Fibroblast of peridontal ligament (primary cell): ENCODE measurements around the gene GCSH.
"Not testable (repeated sequence)": the region's sequence is repeated elsewhere in the genome, so short reads cannot be mapped to it uniquely, and the experiment has no call there.

Experiments used
- DNase-seq: peaks from one replicate; pipeline ENCODE4 v3.0.0-alpha.2; 2010; ENCODE audit errors: extremely low read depth

Gene GCSH

GRCh38 chr16:81095953-81096714, at the start of gene GCSH:
Gene GCSH (minus strand): TSS chr16:81096395. CDS start chr16:81096278, 117 bp downstream.
- DNase-seq: peak; percentile 96

DNA sequence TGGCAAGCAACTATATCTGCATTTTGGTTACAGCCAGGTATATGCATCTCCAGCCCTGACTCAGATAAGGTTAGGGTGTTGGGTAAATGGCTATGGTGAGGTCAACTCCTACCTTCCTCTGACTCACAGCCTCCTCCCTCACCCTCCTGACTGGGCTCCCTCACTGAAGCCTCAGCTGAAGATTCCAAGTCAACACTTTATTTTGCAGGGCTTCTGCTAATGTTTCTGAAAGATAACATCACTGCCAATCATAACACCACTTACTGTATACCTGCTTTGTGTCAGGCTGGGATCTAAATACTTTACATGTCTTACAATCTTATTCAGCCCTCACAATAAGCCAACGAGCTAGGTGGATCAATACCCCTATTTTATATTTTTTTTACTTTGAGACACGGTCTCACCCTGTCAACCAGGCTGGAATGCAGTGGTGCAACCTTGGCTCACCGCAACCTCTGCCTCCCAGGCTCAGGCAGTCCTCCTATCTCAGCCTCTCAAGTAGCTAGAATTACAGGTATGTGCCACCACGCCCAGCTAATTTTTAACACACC, 47.8 kb upstream of the GCSH start:
- DNase-seq: no peak

DNA sequence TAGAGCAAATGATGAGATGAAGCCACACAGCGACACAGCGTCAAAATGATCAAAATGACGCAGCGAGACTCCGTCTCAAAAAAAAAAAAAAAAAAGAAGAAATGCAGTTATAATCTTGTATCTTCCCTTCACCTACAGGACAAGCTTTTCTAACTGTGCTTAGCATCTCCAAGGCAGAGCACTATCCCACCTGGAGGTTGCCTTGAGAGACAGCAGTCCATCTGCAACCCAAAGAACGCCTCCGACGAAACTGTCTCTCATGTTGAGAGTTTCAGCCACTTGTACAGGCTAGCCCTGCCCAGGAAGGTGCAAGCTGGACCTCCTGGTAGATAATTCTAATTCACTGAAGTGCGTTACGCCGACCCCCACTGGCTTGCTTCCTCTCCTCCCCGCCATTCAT, 46.7 kb upstream of the GCSH start:
- no peak for DNase-seq

DNA sequence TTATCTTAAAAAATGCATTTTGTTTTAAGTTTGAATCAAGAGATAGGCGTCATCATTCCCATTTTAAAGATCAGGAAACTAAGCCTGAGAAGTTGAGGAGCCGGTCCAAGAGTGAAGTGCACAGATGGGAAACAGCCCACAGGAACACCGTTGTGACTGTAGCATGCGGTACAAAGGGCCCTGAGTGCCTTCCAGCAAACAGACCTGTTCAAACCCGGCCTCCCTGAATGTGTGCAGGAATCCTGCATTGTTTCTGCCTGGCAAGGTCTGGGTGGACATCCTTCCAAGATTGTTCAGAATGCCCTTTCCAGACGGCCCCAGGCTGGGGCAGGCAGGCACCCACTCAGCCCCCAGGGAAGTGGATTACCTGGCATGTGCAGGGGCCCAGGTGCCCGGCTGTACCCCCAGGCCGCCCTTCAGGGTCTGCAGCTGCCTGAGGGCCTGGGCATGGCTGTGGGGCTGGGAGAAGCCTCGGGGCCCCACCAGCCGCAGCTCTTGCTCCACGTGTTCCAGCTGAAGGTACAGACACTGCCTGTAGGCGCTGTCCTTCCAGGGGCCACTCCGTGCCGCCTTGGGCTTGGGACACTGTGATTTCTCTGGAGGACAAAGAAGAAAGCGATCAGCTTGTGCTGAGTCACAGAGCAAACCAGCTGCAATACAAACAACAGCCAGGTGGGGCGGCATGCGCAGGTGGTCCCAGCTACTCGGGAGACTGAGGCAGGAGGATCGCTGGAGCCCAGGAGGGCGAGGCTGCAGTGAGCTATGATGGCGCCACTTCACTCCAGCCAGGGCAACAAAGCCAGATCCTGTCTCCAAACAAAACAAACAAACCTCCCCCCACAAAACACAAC, 45.0 kb upstream of the GCSH start:
- DNase-seq: no peak

GRCh38 chr16:81138831-81139557, 42.8 kb upstream of the GCSH start:
- peak; percentile 17 for DNase-seq

DNA sequence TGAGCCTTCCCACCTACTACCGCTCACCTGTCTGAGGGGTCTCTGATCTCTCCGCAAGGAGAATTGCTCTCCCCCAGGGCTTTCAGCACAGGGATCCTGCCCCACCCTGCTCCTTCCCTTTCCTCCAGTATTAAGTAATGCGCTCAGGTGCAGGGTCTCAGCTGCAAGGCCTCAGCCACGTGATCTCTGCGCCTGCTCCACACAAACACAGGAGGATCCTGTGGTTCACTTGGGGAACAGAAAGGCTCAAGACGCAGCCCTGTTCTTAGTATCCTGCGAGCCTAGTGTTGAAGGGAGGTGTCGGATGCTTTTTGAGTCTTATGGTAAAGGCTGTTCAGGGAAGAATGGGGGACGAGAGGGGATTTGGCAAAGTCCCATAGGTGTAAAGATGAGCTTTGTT, 41.6 kb upstream of the GCSH start:
- no peak for DNase-seq

DNA sequence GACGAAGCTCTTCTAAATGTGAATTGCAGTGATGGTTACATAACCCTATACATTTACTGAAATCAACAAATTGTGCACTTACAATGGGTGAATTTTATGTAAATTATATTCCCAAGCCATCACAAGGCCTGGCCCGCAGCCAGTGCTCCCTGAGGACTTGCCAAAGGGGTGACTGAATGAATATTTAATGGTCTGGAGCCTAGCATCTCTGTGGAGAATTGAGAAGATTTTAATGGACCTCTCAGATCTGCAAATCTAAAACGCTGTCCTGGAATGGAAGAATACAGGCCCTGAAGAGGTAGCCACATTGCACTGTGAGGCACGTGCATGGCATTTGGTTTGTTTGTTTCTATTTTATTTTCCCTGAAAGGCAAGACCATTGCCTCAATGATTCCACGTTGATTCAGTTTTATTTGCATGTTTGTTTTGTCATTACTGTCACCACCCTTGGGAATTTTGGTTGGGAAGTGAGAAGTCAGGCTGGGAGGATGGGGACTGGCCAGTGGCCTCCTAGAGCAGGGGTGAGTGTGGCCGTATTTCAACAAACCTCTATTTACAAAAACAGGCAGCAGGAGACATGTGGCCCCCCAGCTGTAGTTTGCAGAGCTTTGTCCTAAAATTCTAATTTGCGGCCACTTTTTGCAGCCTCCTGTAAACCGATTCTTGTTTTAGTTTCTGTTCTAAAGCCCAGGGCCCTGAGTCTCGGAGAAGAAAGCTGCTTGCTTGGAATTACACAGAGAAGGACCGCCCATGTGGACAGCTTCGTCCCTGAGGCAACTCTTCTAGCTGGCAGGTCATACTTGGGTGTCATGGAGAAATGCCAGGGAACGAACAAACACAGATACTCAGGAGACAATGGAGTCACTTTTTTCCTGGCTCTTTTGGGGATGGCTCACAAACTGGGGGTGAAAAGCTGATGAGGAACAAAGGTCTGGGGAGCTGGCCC, 40.5 kb upstream of the GCSH start:
- DNase-seq: peak; percentile 56

GRCh38 chr16:81130126-81130525, 33.9 kb upstream of the GCSH start:
- no peak for DNase-seq

DNA sequence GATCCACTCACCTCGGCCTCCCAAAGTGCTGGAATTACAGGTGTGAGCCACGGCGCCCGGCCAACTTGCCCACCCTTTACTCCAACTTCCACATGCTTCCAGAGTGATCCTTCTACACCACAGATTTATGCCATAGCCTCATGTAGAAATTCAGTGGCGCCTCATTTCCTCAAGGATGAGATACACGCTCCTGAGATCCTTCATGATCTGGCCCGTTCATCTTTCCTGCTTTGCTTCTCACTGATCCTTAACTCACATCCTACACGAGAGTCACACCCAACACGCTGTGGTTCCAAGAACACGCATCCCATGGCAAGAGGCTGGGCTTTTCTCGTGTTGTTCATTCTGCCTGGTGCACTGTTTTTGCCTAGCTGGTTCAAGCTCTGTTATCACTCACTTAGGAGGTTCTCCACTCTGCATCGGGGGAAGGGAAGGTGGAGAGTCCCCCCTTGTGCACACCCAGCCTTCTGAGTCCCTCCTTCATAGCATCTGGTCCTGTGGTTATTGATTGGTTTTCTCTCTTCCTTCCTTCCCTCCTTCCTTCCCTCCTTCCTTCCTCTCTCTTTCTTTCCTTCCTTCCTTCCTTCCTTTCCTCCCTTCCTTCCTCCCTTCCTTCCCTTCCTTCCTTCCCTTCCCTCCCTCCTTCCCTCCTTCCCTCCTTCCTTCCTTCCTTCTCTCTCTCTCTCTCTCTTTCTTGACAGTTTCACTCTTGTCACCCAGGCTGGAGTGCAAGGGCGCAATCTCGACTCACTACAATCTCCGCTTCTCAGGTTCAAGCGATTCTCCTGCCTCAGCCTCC, 32.7 kb upstream of the GCSH start:
- no peak for DNase-seq

DNA sequence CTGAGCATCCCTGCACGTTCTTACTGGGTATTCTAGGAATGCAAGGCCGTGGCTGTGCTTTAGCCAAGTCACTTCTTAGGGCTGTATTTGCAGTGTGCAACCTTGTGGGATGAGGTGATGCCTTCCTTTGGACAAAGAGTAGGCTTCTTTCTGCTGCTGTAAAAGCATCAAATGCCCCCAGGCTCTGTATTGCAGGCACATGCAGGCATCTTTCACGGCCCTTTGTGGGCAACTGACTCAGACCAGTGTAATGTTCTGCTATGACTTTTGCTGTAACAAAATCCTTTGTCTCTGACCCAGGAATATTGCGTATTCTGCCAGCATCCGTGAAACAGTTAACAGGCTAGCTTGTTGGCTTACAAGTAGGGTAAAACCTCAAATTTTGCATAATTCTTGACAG, 30.9 kb upstream of the GCSH start:
- peak; percentile 82 for DNase-seq

- DNase-seq: no peak
Observed at GRCh38 chr16:81123092-81123852, 27.1 kb upstream of the GCSH start.

GRCh38 chr16:81121474-81121990, 25.3 kb upstream of the GCSH start:
- no peak for DNase-seq

DNA sequence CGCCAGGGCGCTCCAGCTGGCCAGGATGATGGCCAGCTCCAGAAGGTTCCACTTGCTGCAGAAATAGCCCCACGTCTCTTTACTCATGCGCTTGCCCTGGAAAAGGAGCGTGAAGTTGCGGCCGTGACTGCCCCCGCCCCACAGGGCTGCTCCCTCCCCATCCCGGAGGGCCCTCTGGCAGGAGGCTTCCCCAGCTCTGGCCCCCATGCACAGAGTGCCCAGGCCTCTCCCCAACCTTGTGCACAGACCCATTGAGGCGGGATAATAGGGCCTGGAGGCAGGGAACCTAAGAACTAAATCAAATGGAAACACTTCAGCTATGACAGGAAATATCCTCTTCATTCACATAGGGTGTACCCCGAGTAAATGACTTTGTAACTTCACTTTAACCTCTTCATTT, 21.2 kb upstream of the GCSH start:
- no peak for DNase-seq

- no peak for DNase-seq
Observed at GRCh38 chr16:81116285-81116684, 20.1 kb upstream of the GCSH start.

GRCh38 chr16:81112453-81112852, 16.3 kb upstream of the GCSH start:
- no peak for DNase-seq

DNA sequence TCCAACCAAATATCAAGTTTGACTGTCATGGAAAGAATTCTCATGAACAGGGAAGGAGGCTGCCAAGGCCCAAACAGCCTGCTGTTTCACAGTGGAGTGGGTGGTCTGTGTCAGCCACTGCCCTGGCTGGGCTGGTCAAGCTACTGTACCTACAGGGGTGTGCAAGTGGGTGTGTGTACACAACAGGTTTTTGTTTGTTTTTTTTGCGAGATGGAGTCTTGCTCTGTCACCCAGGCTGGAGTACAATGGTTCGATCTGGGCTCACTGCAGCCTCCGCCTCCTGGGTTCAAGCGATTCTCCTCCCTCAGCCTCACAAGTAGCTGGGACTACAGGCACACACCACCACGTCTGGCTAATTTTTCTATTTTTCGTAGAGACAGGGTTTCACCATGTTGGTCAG, 13.1 kb upstream of the GCSH start:
- not testable (repeated sequence) for DNase-seq

- no peak for DNase-seq
Observed at GRCh38 chr16:81107511-81107910, 11.3 kb upstream of the GCSH start.

DNA sequence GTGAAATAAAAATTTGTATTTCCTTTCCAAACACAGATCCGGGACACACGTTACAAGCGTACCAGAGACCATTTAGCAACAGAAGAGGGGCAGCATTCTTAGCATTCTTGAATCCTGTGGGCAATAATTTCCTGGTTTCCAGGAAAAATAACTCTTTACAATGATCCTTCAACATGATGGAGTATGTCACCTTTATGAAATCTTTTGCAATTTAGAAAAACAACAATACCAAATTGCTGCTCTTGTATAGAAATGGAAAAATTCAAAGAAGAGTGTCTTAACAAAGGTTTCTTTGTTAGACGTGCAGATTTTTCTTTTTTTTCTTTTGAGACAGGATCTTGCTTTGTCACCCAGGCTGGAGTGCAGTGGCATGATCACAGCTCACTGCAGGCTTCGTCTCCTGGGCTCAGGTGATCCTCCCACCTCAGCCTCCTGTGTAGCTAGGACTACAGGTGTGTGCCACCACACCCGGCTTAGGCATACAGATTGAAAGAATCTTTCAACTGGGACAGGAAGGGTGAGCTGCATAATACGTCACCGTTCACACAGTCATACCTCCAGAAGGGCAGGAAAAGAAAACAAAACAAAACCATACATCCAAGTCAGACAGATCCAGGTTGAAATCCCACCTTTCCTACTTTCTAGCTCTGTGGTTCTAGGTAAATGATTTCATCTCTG, 10.8 kb upstream of the GCSH start:
- no peak for DNase-seq

- no peak for DNase-seq
Observed at GRCh38 chr16:81105946-81106345, 9.8 kb upstream of the GCSH start.
